Heart left ventricle (tissue), 16 donors: ENCODE results near the gene RWDD2A. TPM values are rescaled to one million over a fixed set of nuclear protein-coding genes. Genes with fewer than 3 reads are reported as not detected.

Experiments
- ATAC-seq, 4 donors: fragments of 200-7000 bp; cut with Tn5 transposase; one replicate each; pipeline ENCODE4 v1.9.1; 2020 to 2022; ENCODE audit warnings: moderate library complexity in 4 of 4, mild to moderate bottlenecking in 3 of 4, moderate number of reproducible peaks in 1 of 4
- DNase-seq, 5 donors: peaks; one replicate each; pipeline ENCODE4 v3.0.0-alpha.2; 2020
- H3K27ac ChIP-seq, 12 donors: fragments of 200-600 bp; sonication (generic) in 4 of 12; one replicate each; pipeline versions ENCODE4 v1.5.0 to v1.8.0; 2016 to 2022; ENCODE audit warnings: mild to moderate bottlenecking in 2 of 12
- H3K27me3 ChIP-seq, 9 donors: fragments of 200-600 bp; sonication (generic) in 2 of 9; one replicate each; pipeline versions ENCODE4 v1.5.1 to v1.8.0; 2016 to 2022; ENCODE audit warnings: mild to moderate bottlenecking in 3 of 9
- H3K36me3 ChIP-seq, 9 donors: fragments of 200-600 bp; sonication (generic) in 2 of 9; one replicate each; pipeline versions ENCODE4 v1.5.0 to v1.8.0; 2018 to 2022; ENCODE audit warnings: mild to moderate bottlenecking in 2 of 9
- H3K4me1 ChIP-seq, 12 donors: fragments of 200-600 bp; sonication (generic) in 4 of 12; one replicate each; pipeline versions ENCODE4 v1.5.0 to v1.8.0; 2016 to 2022; ENCODE audit warnings: mild to moderate bottlenecking in 3 of 12
- H3K4me3 ChIP-seq, 12 donors: fragments of 200-600 bp; sonication (generic) in 4 of 12; one replicate each; pipeline versions ENCODE4 v1.5.0 to v1.8.0; 2017 to 2022; ENCODE audit warnings: mild to moderate bottlenecking in 9 of 12, moderate library complexity in 4 of 12
- H3K9me3 ChIP-seq, 12 donors: fragments of 200-600 bp; sonication (generic) in 4 of 12; one replicate each; pipeline versions ENCODE4 v1.5.0 to v1.8.0; 2016 to 2022; ENCODE audit warnings: mild to moderate bottlenecking in 1 of 12
- POLR2A ChIP-seq, 2 donors: fragments of 450-650 bp; IDR thresholded peaks; one replicate each; pipeline ENCODE4 v1.6.1; 2017; ENCODE audit warnings: antibody characterized with exemption in 2 of 2, mild to moderate bottlenecking in 2 of 2, moderate library complexity in 2 of 2
- WGBS, 4 donors: extraction: QIAGEN DNeasy Blood & Tissue Kit in 2 of 4; methylation state at CpG; one replicate each; pipeline versions ENCODE4 v1.1.5 to v1.1.7; 2013 to 2018; 5-methylcytosine and 5-hydroxymethylcytosine counted together
- intact Hi-C, 10 donors: fragments of 100-400 bp; cut with DNase I; formaldehyde crosslinking; loops; one replicate each; pipeline versions ENCODE4 v1.11.1 to v1.14.2; 2022
- polyA plus RNA-seq, 2 donors: library from polyadenylated mRNA; stranded (reverse); fragments of 200-250 nt; gene quantifications; one replicate each; pipeline ENCODE4 v1.2.3, GENCODE V29; 2013
- total RNA-seq, 9 donors: library from RNA; depleted of rRNA in 2 of 9; stranded (reverse); fragments of >200 nt in 2 of 9; fragmentation: NEBNext Ultra II Directional in 3 of 9; extraction: Animal tissue kit (Norgen Biotek cat#: 25700) in 3 of 9; gene quantifications; one replicate each; pipeline versions ENCODE4 v1.1.0 to v1.2.4, GENCODE V29; 2016 to 2023
- TF ChIP-seq, protein P1 (sequence below), 12 donors: fragments of 200-600 bp; sonication (generic) in 4 of 12; IDR thresholded peaks; one replicate each; pipeline versions ENCODE4 v1.5.0 to v1.8.0; 2018 to 2022; ENCODE audit warnings: antibody characterized with exemption in 12 of 12, mild to moderate bottlenecking in 5 of 12
- donor health status: ischemic (EF 13 %, LVEDD 7.1; RV severe dilation, severe dysfunction).
- donor health status: healthy with polysubstance abuse.
- donor health status: DM: no; HTN: yes; CAD: no.
- donor health status: DM: no; HTN: no; CAD: no.
- donor health status: ischemic (EF 25% LVEDD 6.9; RV normal size, moderate dysfunction).
- donor health status: ischemic (EF 25% LVEDD 5.7; RV mildly dilated, moderate dysfunction).
- donor health status: healthy.
- donor health status: DM: yes; HTN: yes; CAD: no.
- donor health status: ischemic (EF 35%, LVEDD 5.7; RV mildly dilated, moderate dysfunction).
- donor health status: nonischemic (EF 11% LVEDD 7.7; RV severe dilation, severe dysfunction).
- donor health status: DM: yes; HTN: yes; CAD: no.
- donor health status: PGD.
- donor health status: ischemic (EF 29% LVEDD 5.4; RV normal size, mild dysfunction).
- donor health status: nonischemic (EF 23%, LVEDD 6.1; RV moderate dilation, normal function).

Gene RWDD2A
- total and polyA plus RNA-seq, 11 donors = 1.3 to 4.8 (median 3.2) TPM

DNA sequence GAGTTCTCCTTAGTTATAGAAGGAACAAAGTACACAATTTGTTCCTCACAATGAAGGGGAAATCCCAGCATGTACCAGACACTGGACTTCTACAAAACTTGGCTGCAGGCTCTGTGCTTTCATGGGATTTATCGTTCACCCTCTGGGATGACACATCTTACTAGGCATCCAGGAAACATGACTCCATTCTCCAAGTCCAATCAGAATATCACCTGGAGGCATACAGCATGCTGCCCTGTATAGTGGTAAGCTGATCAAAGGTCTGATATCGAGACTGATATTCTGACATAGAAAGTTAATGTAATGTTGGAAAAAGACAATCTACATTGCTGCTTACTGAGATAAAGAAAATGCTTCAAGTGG is 6.7 kb downstream of the RWDD2A start:
- Histone ChIP-seq H3K9me3 (no peaks in the 10 kb centered on the region), H3K36me3 (peaks cover 0 to 25% (median 17%) of the 10 kb centered on the region in 9 donors), H3K27me3 (no peaks in the 10 kb centered on the region), H3K4me1 (peaks cover 0 to 3% (median 0%) of the 10 kb centered on the region in 12 donors), H3K27ac (no peak overlapping the region), H3K4me3 (no peak overlapping the region)
- WGBS, 4 donors = 56 to 70% (median 61%) methylated on average over 2 of the region's 2 CpGs
- ATAC-seq = peak in 2 of 4 donors; percentile 24 to 32
- DNase-seq = no peak
- TF ChIP-seq, protein P1, sequence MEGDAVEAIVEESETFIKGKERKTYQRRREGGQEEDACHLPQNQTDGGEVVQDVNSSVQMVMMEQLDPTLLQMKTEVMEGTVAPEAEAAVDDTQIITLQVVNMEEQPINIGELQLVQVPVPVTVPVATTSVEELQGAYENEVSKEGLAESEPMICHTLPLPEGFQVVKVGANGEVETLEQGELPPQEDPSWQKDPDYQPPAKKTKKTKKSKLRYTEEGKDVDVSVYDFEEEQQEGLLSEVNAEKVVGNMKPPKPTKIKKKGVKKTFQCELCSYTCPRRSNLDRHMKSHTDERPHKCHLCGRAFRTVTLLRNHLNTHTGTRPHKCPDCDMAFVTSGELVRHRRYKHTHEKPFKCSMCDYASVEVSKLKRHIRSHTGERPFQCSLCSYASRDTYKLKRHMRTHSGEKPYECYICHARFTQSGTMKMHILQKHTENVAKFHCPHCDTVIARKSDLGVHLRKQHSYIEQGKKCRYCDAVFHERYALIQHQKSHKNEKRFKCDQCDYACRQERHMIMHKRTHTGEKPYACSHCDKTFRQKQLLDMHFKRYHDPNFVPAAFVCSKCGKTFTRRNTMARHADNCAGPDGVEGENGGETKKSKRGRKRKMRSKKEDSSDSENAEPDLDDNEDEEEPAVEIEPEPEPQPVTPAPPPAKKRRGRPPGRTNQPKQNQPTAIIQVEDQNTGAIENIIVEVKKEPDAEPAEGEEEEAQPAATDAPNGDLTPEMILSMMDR (IDR thresholded peaks at IDR 0.05) = no peak
- no peak for TF ChIP-seq POLR2A (IDR thresholded peaks at IDR 0.05)
- intact Hi-C loops = loop anchor here in 6 of 10 donors (10.0 kb wide), 4 partner anchors 125 to 955 kb away; partner anchors contain the start of genes IBTK (in 3 of the 6) and TPBG (in 2 of the 6)

DNA sequence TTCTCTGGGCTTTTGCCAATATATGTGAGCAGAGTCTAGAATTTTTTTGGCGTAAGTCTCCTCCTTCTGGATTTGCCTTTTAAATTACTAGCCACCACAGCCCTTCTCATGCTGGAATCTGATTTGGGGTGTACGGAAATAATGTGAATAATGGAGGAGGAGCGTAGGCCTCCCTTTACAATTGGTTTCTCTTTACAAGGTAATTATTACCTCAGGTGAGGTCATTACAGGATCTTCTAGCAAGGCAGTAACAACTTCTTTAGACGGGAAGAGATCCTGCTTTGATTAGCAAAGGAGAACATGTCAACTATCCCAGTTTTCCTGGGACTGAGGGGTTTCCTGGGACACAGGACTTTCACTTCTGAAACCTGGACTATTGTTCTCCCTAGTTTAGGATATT is 8.9 kb downstream of the RWDD2A start:
- ATAC-seq (no peak), DNase-seq (no peak)
- no peaks in the 10 kb centered on the region for H3K9me3 ChIP-seq
- H3K27me3 ChIP-seq = no peaks in the 10 kb centered on the region
- H3K4me1 ChIP-seq = no peaks in the 10 kb centered on the region
- no peak overlapping the region for H3K27ac ChIP-seq
- peaks cover 0 to 7% (median 2%) of the 10 kb centered on the region in 9 donors for H3K36me3 ChIP-seq
- H3K4me3 ChIP-seq = no peak overlapping the region
- 77 to 92% (median 84%) methylated on average over 4 of the region's 4 CpGs for WGBS, 4 donors
- intact Hi-C loops = no loop called here
- TF ChIP-seq, protein P1 (IDR thresholded peaks at IDR 0.05) = no peak
- TF ChIP-seq POLR2A (IDR thresholded peaks at IDR 0.05) = no peak

DNA sequence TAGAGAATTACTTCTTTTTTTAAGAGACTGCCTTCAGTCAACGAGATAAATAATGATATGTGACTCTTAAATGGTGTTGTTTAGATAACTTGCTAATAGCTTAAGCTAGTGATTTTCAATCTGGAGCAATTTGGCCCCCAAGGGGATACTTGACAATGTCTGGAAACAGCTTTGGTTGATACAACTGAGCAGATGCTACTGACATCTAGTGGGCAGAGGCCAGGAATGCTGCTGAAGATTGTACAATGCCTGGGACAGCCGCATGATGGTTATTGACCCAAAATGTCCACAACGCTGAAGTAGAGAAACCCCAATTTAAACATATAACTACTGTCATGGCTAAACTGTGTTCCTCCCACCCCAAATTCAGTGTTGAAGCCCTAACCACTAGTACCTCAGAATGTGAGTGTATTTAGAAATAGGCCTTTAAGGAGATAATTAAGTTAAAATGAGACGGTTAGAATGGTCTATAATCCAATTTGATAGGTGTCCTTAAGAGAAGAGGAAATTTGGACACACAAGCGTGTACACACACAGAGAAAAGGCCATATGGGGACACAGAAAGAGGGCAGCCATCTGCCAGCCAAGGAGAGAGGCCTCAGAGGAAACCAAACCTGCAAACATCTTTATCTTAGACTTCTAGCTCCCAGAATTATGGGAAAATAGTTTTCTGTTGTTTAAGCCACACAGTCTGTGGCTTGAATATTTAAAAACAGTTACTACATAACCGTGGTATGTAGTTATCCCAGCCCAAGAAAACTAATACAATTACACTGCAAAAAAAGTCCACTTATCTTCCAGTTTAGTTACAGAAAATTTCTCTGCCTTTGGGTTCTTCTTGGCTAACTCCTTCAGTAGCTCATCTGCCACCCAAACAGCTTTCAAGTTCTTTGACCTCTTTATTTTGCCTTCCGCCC is 22.2 kb downstream of the RWDD2A start:
- peak; percentile 33 to 64 (median 62) for DNase-seq
- H3K27ac ChIP-seq = no peak overlapping the region
- peaks cover 0 to 10% (median 0%) of the 10 kb centered on the region in 12 donors for H3K4me1 ChIP-seq
- intact Hi-C loops = loop anchor here in 8 of 10 donors (1.0 to 10.0 kb wide), 5 partner anchors 148 to 963 kb away; partner anchors contain the start of genes DOP1A (in 8 of the 8) and UBE3D (in 3 of the 8)
- H3K9me3 ChIP-seq = no peaks in the 10 kb centered on the region
- 29 to 30% (median 30%) methylated on average over 7 of the region's 7 CpGs for WGBS, 4 donors
- peak; percentile 58 to 96 (median 93) for ATAC-seq
- H3K27me3 ChIP-seq = no peaks in the 10 kb centered on the region
- peaks cover 0 to 12% (median 0%) of the 10 kb centered on the region in 9 donors for H3K36me3 ChIP-seq
- TF ChIP-seq, protein P1 (IDR thresholded peaks at IDR 0.05) = peak; percentile 51 to 88 (median 78)
- TF ChIP-seq POLR2A (IDR thresholded peaks at IDR 0.05) = no peak
- no peak overlapping the region for H3K4me3 ChIP-seq

DNA sequence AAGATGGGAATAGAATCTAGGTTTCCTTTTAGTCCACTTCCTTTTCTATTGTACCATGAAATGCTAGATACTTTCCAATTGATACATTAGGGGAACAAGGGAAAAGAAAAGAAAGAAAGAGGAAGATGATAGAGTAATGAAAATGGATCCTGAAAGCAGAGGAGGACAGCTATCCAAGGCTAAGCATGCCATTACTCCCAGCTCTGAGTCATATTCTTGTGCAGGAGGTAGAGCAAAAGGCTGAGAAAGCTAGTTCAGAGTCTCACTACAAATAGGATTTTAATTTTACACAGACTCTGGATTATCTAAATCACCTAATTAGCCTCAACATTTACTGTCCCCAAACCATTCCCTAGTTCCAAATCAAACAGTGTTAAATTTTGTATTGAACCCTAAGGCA is 23.6 kb downstream of the RWDD2A start:
- H3K27ac ChIP-seq = no peak overlapping the region
- H3K4me3 ChIP-seq = no peak overlapping the region
- no peaks in the 10 kb centered on the region for H3K27me3 ChIP-seq
- no peak for TF ChIP-seq POLR2A (IDR thresholded peaks at IDR 0.05)
- TF ChIP-seq, protein P1 (IDR thresholded peaks at IDR 0.05) = no peak
- no peaks in the 10 kb centered on the region for H3K9me3 ChIP-seq
- H3K4me1 ChIP-seq = peaks cover 0 to 10% (median 0%) of the 10 kb centered on the region in 12 donors
- ATAC-seq (no peak), DNase-seq (no peak)
- intact Hi-C loops = loop anchor here in 5 of 10 donors (2.0 to 10.0 kb wide), 4 partner anchors 150 to 965 kb away; partner anchors contain the start of genes DOP1A (in 4 of the 5) and UBE3D (in 3 of the 5)
- peaks cover 0 to 6% (median 0%) of the 10 kb centered on the region in 9 donors for H3K36me3 ChIP-seq
